ENCODE data around the gene COX15. TPM values are rescaled to one million over a fixed set of nuclear protein-coding genes. Genes with fewer than 3 reads are reported as not detected.

Gene COX15
- polyA plus RNA-seq (2013): 13.2 and 13.6 TPM in 2 replicates

GRCh38 chr10:99732033-99732842 is at the start of gene COX15, which contains the start of gene CUTC:
TSS of gene COX15 (minus strand) at chr10:99732127. CDS start at chr10:99732049, 78 bp downstream.
TSS of gene CUTC (plus strand) at chr10:99732234. CDS start at chr10:99732349, 115 bp downstream.
- H3K9me3 ChIP-seq (ENCODE audit: insufficient read depth, low read depth, low read length): no peaks in the 10 kb centered on the region
- H3K4ac ChIP-seq (ENCODE audit: low read depth, low read length): peak within 1 kb of the TSS; percentile 96
- H3K18ac ChIP-seq (ENCODE audit: low read length): peak within 1 kb of the TSS; percentile 95
- peak; percentile 94 to 97 for DNase-seq
- no peak within 1 kb of the TSS for H3K23ac ChIP-seq (ENCODE audit: low read length)
- H3K79me1 ChIP-seq (ENCODE audit: low read length): peaks cover 9% of the 10 kb centered on the region
- H3K4me3 ChIP-seq (ENCODE audit: low read depth, low read length): peak within 1 kb of the TSS; percentile 95
- peak within 1 kb of the TSS; percentile 97 for H3K9ac ChIP-seq (ENCODE audit: low read length)
- peaks cover 5% of the 10 kb centered on the region for H3K79me2 ChIP-seq (ENCODE audit: control insufficient read depth, insufficient read depth, low read length, poor library complexity)
- H3K36me3 ChIP-seq (ENCODE audit: control insufficient read depth in 1 of 2, insufficient read depth in 2 of 2, low read length in 2 of 2): peaks cover 3 to 5% of the 10 kb centered on the region in 2 experiments
- H4K12ac ChIP-seq (ENCODE audit: low read depth, low read length): peak within 1 kb of the TSS; percentile 99
- peak within 1 kb of the TSS; percentile 86 for H2BK120ac ChIP-seq (ENCODE audit: insufficient read depth, low read length, poor library complexity)
- no peak within 1 kb of the TSS for H2BK12ac ChIP-seq (ENCODE audit: low read length)
- peaks cover 0 to 1% of the 10 kb centered on the region in 2 experiments for H3K4me1 ChIP-seq (ENCODE audit: control insufficient read depth in 1 of 2, insufficient read depth in 2 of 2, low read length in 2 of 2)
- H3K27me3 ChIP-seq (ENCODE audit: insufficient read depth, low read length): no peaks in the 10 kb centered on the region
- peak within 1 kb of the TSS; percentile 91 for H4K91ac ChIP-seq (ENCODE audit: low read depth, low read length)
- peak within 1 kb of the TSS; percentile 86 for H3K4me2 ChIP-seq (ENCODE audit: low read length)
- H2AFZ ChIP-seq (ENCODE audit: insufficient read depth, low read length, poor library complexity): peak within 1 kb of the TSS; percentile 99
- peak within 1 kb of the TSS; percentile 81 for H2BK5ac ChIP-seq (ENCODE audit: low read depth, low read length, poor library complexity)
- WGBS (ENCODE audit: extremely low coverage, insufficient coverage, insufficient read length): no CpG with 5 or more reads among the region's 73 CpGs
- peak within 1 kb of the TSS; percentile 100 for H4K8ac ChIP-seq (ENCODE audit: low read depth, low read length)
- H2AK5ac ChIP-seq (ENCODE audit: low read length): peak within 1 kb of the TSS; percentile 99
- peak within 1 kb of the TSS; percentile 86 for H3K27ac ChIP-seq (ENCODE audit: low read depth, low read length)
- peak within 1 kb of the TSS; percentile 100 for H3K14ac ChIP-seq (ENCODE audit: low read length)

- peak overlapping the region; percentile 62 for H4K12ac ChIP-seq (ENCODE audit: low read depth, low read length)
- H2AK5ac ChIP-seq (ENCODE audit: low read length): peak overlapping the region; percentile 86
- peaks cover 2% of the 10 kb centered on the region for H3K79me2 ChIP-seq (ENCODE audit: control insufficient read depth, insufficient read depth, low read length, poor library complexity)
- H3K4me2 ChIP-seq (ENCODE audit: low read length): peak overlapping the region; percentile 68
- H2BK12ac ChIP-seq (ENCODE audit: low read length): peak overlapping the region; percentile 100
- peak overlapping the region; percentile 99 for H4K8ac ChIP-seq (ENCODE audit: low read depth, low read length)
- H3K79me1 ChIP-seq (ENCODE audit: low read length): peaks cover 13% of the 10 kb centered on the region
- H2BK120ac ChIP-seq (ENCODE audit: insufficient read depth, low read length, poor library complexity): peak overlapping the region; percentile 100
- WGBS (ENCODE audit: extremely low coverage, insufficient coverage, insufficient read length): no CpG with 5 or more reads among the region's 4 CpGs
- peak overlapping the region; percentile 99 for H4K91ac ChIP-seq (ENCODE audit: low read depth, low read length)
- peak overlapping the region; percentile 99 for H3K27ac ChIP-seq (ENCODE audit: low read depth, low read length)
- peaks cover 6 to 10% of the 10 kb centered on the region in 2 experiments for H3K4me1 ChIP-seq (ENCODE audit: control insufficient read depth in 1 of 2, insufficient read depth in 2 of 2, low read length in 2 of 2)
- H3K4me3 ChIP-seq (ENCODE audit: low read depth, low read length): no peak overlapping the region
- peak overlapping the region; percentile 97 for H3K4ac ChIP-seq (ENCODE audit: low read depth, low read length)
- peak overlapping the region; percentile 98 for H3K14ac ChIP-seq (ENCODE audit: low read length)
- H3K27me3 ChIP-seq (ENCODE audit: insufficient read depth, low read length): no peaks in the 10 kb centered on the region
- no peaks in the 10 kb centered on the region for H3K36me3 ChIP-seq (ENCODE audit: control insufficient read depth in 1 of 2, insufficient read depth in 2 of 2, low read length in 2 of 2)
- H3K18ac ChIP-seq (ENCODE audit: low read length): peak overlapping the region; percentile 97
- peak overlapping the region; percentile 100 for H2BK5ac ChIP-seq (ENCODE audit: low read depth, low read length, poor library complexity)
- DNase-seq: peak in 1 of 2 donors; percentile 5
- H2AFZ ChIP-seq (ENCODE audit: insufficient read depth, low read length, poor library complexity): peak overlapping the region; percentile 90
- no peak overlapping the region for H3K23ac ChIP-seq (ENCODE audit: low read length)
- H3K9ac ChIP-seq (ENCODE audit: low read length): no peak overlapping the region
- no peaks in the 10 kb centered on the region for H3K9me3 ChIP-seq (ENCODE audit: insufficient read depth, low read depth, low read length)
Observed at GRCh38 chr10:99779335-99779734, 47.4 kb upstream of the COX15 start.

GRCh38 chr10:99777918-99778714 is 46.2 kb upstream of the COX15 start:
- Histone ChIP-seq H4K8ac (ENCODE audit: low read depth, low read length) (no peak overlapping the region), H3K4me1 (ENCODE audit: control insufficient read depth in 1 of 2, insufficient read depth in 2 of 2, low read length in 2 of 2) (peaks cover 6 to 9% of the 10 kb centered on the region in 2 experiments), H3K4me2 (ENCODE audit: low read length) (no peak overlapping the region), H3K14ac (ENCODE audit: low read length) (peak overlapping the region; percentile 51), H2AFZ (ENCODE audit: insufficient read depth, low read length, poor library complexity) (no peak overlapping the region), H3K27me3 (ENCODE audit: insufficient read depth, low read length) (no peaks in the 10 kb centered on the region), H4K91ac (ENCODE audit: low read depth, low read length) (peak overlapping the region; percentile 47), H3K27ac (ENCODE audit: low read depth, low read length) (peak overlapping the region; percentile 14), H3K9ac (ENCODE audit: low read length) (no peak overlapping the region), H2BK12ac (ENCODE audit: low read length) (peak overlapping the region; percentile 92), H2BK5ac (ENCODE audit: low read depth, low read length, poor library complexity) (peak overlapping the region; percentile 56), H2AK5ac (ENCODE audit: low read length) (peak overlapping the region; percentile 19), H3K36me3 (ENCODE audit: control insufficient read depth in 1 of 2, insufficient read depth in 2 of 2, low read length in 2 of 2) (no peaks in the 10 kb centered on the region), H3K79me1 (ENCODE audit: low read length) (peaks cover 11% of the 10 kb centered on the region), H3K18ac (ENCODE audit: low read length) (no peak overlapping the region), H3K4me3 (ENCODE audit: low read depth, low read length) (no peak overlapping the region), H2BK120ac (ENCODE audit: insufficient read depth, low read length, poor library complexity) (peak overlapping the region; percentile 58), H3K4ac (ENCODE audit: low read depth, low read length) (no peak overlapping the region), H4K12ac (ENCODE audit: low read depth, low read length) (no peak overlapping the region), H3K23ac (ENCODE audit: low read length) (no peak overlapping the region), H3K9me3 (ENCODE audit: insufficient read depth, low read depth, low read length) (no peaks in the 10 kb centered on the region), H3K79me2 (ENCODE audit: control insufficient read depth, insufficient read depth, low read length, poor library complexity) (peaks cover 2% of the 10 kb centered on the region)
- WGBS (ENCODE audit: extremely low coverage, insufficient coverage, insufficient read length): no CpG with 5 or more reads among the region's 1 CpG
- DNase-seq: no peak

GRCh38 chr10:99775850-99776249 is 43.9 kb upstream of the COX15 start:
- no peak overlapping the region for H3K4me2 ChIP-seq (ENCODE audit: low read length)
- H3K14ac ChIP-seq (ENCODE audit: low read length): no peak overlapping the region
- no peaks in the 10 kb centered on the region for H3K27me3 ChIP-seq (ENCODE audit: insufficient read depth, low read length)
- H3K23ac ChIP-seq (ENCODE audit: low read length): no peak overlapping the region
- no peak overlapping the region for H2AFZ ChIP-seq (ENCODE audit: insufficient read depth, low read length, poor library complexity)
- H3K36me3 ChIP-seq (ENCODE audit: control insufficient read depth in 1 of 2, insufficient read depth in 2 of 2, low read length in 2 of 2): no peaks in the 10 kb centered on the region
- peaks cover 3 to 7% of the 10 kb centered on the region in 2 experiments for H3K4me1 ChIP-seq (ENCODE audit: control insufficient read depth in 1 of 2, insufficient read depth in 2 of 2, low read length in 2 of 2)
- H3K18ac ChIP-seq (ENCODE audit: low read length): no peak overlapping the region
- H3K4ac ChIP-seq (ENCODE audit: low read depth, low read length): no peak overlapping the region
- H4K8ac ChIP-seq (ENCODE audit: low read depth, low read length): no peak overlapping the region
- no peak overlapping the region for H4K91ac ChIP-seq (ENCODE audit: low read depth, low read length)
- no peak overlapping the region for H3K27ac ChIP-seq (ENCODE audit: low read depth, low read length)
- H3K79me2 ChIP-seq (ENCODE audit: control insufficient read depth, insufficient read depth, low read length, poor library complexity): peaks cover 2% of the 10 kb centered on the region
- H3K4me3 ChIP-seq (ENCODE audit: low read depth, low read length): no peak overlapping the region
- no peak overlapping the region for H2BK12ac ChIP-seq (ENCODE audit: low read length)
- H3K9me3 ChIP-seq (ENCODE audit: insufficient read depth, low read depth, low read length): no peaks in the 10 kb centered on the region
- DNase-seq: peak in 1 of 2 donors; percentile 23
- no peak overlapping the region for H2BK5ac ChIP-seq (ENCODE audit: low read depth, low read length, poor library complexity)
- H3K9ac ChIP-seq (ENCODE audit: low read length): no peak overlapping the region
- no peak overlapping the region for H4K12ac ChIP-seq (ENCODE audit: low read depth, low read length)
- no peak overlapping the region for H2BK120ac ChIP-seq (ENCODE audit: insufficient read depth, low read length, poor library complexity)
- H2AK5ac ChIP-seq (ENCODE audit: low read length): no peak overlapping the region
- H3K79me1 ChIP-seq (ENCODE audit: low read length): peaks cover 9% of the 10 kb centered on the region
